Stomach (tissue), 9 donors: Measurements from ENCODE around the gene PRR18. TPM values are rescaled to one million over a fixed set of nuclear protein-coding genes. Genes with fewer than 3 reads are reported as not detected.

Experiments used
- DNase-seq, 2 donors: peaks; one replicate each; pipeline versions ENCODE4 v3.0.0 to v3.0.0-alpha.2; 2013 to 2019
- H3K27ac ChIP-seq, 5 donors: fragments of 200-600 bp in 4 of 5; sonication (generic) in 4 of 5; one replicate each; pipeline ENCODE4 v1.5.1; 2013 to 2019; ENCODE audit warnings: mild to moderate bottlenecking in 1 of 5, moderate library complexity in 1 of 5
- H3K27me3 ChIP-seq, 3 donors: fragments of 200-600 bp; sonication (generic); one replicate each; pipeline ENCODE4 v1.5.1; 2017 to 2019; ENCODE audit warnings: mixed run types in 1 of 3
- H3K36me3 ChIP-seq, 4 donors: fragments of 200-600 bp; sonication (generic); 1 replicate in 3 of 4; 2 replicates in 1 of 4; pipeline ENCODE4 v1.5.1; 2016 to 2019
- H3K4me1 ChIP-seq, 4 donors: fragments of 200-600 bp; sonication (generic); one replicate each; pipeline ENCODE4 v1.5.1; 2016 to 2019
- H3K4me3 ChIP-seq, 4 donors: fragments of 200-600 bp; sonication (generic) in 3 of 4; one replicate each; pipeline ENCODE4 v1.5.1; 2016 to 2019; ENCODE audit warnings: mild to moderate bottlenecking in 1 of 4
- H3K9me3 ChIP-seq, 4 donors: fragments of 200-600 bp; sonication (generic); one replicate each; pipeline ENCODE4 v1.5.1; 2016 to 2019
- EP300 ChIP-seq: sonication (generic); formaldehyde crosslinking; IDR thresholded peaks from one replicate; pipeline ENCODE4 v1.6.1; 2017; ENCODE audit warnings: antibody characterized with exemption
- POLR2A ChIP-seq, 4 donors: fragments of 450-650 bp; IDR thresholded peaks; one replicate each; pipeline ENCODE4 v1.6.1; 2016; ENCODE audit warnings: antibody characterized with exemption in 4 of 4, control low read depth in 2 of 4, mild to moderate bottlenecking in 1 of 4, moderate library complexity in 1 of 4
- POLR2AphosphoS5 ChIP-seq, 3 donors: sonication (generic); formaldehyde crosslinking; IDR thresholded peaks; one replicate each; pipeline ENCODE4 v1.6.1; 2016; ENCODE audit warnings: antibody characterized with exemption in 3 of 3
- WGBS, 5 donors: extraction: QIAGEN DNeasy Blood & Tissue Kit in 3 of 5; methylation state at CpG; one replicate each; pipeline versions ENCODE4 v1.1.5 to v1.1.7; 2013 to 2018; 5-methylcytosine and 5-hydroxymethylcytosine counted together
- intact Hi-C: fragments of 100-400 bp; cut with DNase I; formaldehyde crosslinking; loops from one replicate; pipeline ENCODE4 v1.15.1; 2023; ENCODE audit warnings: low total_unique reads
- polyA plus RNA-seq, 3 donors: library from polyadenylated mRNA; stranded (reverse); fragments of 200-250 nt; gene quantifications; one replicate each; pipeline ENCODE4 v1.2.3, GENCODE V29; 2013
- total RNA-seq, 5 donors: library from RNA; depleted of rRNA; stranded (reverse); fragments of >200 nt; gene quantifications; one replicate each; pipeline versions ENCODE4 v1.1.0 to v1.2.3, GENCODE V29; 2014 to 2016
- TF ChIP-seq, protein P1 (sequence below), 7 experiments: fragments of 450-650 bp in 4 of 7; fragments of 200-600 bp in 3 of 7; sonication (generic) in 3 of 7; IDR thresholded peaks; one replicate each; pipeline ENCODE4 v1.5.1; 2016 to 2019; ENCODE audit warnings: antibody characterized with exemption in 7 of 7, control low read depth in 2 of 7, mild to moderate bottlenecking in 1 of 7
- donor health status: healthy with polysubstance abuse.
- donor health status: Bipolar disorder and iron deficiency.
- donor health status: healthy.

PRR18 gene
- total and polyA plus RNA-seq, 8 donors, result 0.18 TPM; not detected in 7

DNA sequence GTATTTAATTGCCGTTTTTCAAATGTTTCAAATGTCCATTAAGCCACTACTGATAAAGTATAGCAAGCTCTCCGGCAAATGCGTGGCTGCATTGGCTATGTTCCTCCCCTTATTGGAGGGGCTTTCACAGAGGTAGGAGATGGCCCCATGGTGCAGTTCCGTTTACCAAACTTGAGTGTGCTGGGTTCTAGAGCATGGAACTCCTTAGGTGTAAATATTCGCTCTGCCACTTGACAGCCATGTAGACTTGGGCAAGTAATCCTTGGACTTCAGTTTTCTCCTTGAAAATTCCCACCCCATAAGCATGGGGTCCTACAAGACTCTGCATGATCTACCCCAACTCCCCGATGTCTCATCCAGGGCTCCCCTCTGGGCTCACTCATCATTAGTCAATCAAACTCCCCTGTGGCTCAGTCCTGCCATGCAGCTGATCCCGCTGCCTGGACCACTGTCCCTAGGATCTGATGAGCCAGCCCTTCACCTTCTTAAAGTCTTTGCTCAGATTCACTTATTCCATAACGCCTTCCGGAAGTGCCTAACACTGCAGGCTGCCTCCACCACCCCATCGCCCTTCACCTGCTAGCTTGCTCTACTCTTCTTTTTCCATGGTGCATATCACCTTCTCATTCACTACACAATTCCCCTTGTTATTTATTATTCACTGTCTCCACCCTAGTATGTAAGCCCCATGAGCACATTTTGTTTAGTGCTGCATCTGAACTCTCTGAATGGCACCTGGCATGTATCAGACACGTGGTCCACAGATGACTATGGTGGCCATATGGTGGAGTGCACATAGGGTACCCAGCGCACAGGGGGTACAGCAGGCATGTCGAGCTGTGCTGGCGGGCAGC, 18.8 kb downstream of the PRR18 start:
- Histone ChIP-seq H3K9me3 (no peaks in the 10 kb centered on the region), H3K36me3 (no peaks in the 10 kb centered on the region), H3K4me1 (no peaks in the 10 kb centered on the region), H3K27me3 (peaks cover 0 to 45% (median 3%) of the 10 kb centered on the region in 3 donors), H3K27ac (no peak overlapping the region), H3K4me3 (no peak overlapping the region)
- intact Hi-C loops, result no loop called here
- TF ChIP-seq POLR2AphosphoS5 (IDR thresholded peaks at IDR 0.05) (no peak), EP300 (no peak), POLR2A (IDR thresholded peaks at IDR 0.05) (no peak)
- TF ChIP-seq, protein P1, sequence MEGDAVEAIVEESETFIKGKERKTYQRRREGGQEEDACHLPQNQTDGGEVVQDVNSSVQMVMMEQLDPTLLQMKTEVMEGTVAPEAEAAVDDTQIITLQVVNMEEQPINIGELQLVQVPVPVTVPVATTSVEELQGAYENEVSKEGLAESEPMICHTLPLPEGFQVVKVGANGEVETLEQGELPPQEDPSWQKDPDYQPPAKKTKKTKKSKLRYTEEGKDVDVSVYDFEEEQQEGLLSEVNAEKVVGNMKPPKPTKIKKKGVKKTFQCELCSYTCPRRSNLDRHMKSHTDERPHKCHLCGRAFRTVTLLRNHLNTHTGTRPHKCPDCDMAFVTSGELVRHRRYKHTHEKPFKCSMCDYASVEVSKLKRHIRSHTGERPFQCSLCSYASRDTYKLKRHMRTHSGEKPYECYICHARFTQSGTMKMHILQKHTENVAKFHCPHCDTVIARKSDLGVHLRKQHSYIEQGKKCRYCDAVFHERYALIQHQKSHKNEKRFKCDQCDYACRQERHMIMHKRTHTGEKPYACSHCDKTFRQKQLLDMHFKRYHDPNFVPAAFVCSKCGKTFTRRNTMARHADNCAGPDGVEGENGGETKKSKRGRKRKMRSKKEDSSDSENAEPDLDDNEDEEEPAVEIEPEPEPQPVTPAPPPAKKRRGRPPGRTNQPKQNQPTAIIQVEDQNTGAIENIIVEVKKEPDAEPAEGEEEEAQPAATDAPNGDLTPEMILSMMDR (IDR thresholded peaks at IDR 0.05), result no peak
- no peak for DNase-seq
- 87 to 95% (median 93%) methylated on average over 14 of the region's 14 CpGs for WGBS, 5 donors

DNA sequence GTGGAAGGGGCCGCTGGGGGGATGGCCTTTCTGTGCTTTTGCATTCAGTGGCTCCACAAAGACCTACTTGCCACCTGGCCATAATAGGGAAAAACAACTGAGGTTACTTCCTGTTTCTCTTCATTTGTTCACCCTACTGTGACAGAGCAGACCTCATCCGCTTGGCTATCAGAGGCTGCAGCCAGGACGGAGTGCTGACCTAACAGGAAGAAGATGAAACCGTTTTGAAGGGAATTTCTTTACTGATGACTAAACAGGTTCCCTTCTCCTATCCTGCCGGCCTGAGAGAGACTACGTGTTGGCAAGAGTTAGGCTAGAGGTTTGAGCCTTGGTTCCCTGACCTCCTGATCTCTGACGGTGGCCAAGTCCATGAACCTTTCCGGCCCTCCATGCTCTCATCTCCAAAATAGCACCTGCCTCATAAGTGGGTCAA, 21.3 kb downstream of the PRR18 start:
- Histone ChIP-seq H3K4me3 (no peak overlapping the region), H3K36me3 (no peaks in the 10 kb centered on the region), H3K27ac (no peak overlapping the region), H3K27me3 (peaks cover 0 to 40% (median 4%) of the 10 kb centered on the region in 3 donors), H3K9me3 (no peaks in the 10 kb centered on the region), H3K4me1 (no peaks in the 10 kb centered on the region)
- TF ChIP-seq POLR2AphosphoS5 (IDR thresholded peaks at IDR 0.05), result no peak
- intact Hi-C loops, result no loop called here
- DNase-seq, result peak in 1 of 2 donors; percentile 50
- WGBS, 5 donors, result 56 to 60% (median 58%) methylated on average over 8 of the region's 8 CpGs

DNA sequence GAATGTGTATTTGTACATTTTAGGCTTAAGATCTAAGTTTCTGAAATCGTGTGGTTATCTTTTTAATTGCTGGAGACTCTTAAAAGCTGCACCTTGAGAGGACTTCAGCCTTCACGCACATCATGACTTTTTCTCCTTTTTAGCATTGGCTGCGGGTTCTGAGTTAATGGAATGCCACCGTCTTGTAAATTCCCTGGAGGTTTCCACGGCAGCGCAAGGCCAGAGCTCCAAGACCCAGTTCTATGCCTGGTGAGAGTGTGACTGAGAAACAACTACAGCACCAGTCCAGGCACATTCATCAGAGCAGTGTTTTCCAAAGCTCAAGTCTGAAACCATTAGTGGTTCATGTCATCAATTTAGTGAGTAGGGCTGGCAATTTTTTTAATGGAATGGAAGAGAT, 23.0 kb downstream of the PRR18 start:
- intact Hi-C loops, result no loop called here
- DNase-seq, result no peak
- no peaks in the 10 kb centered on the region for H3K4me1 ChIP-seq
- TF ChIP-seq EP300 (no peak), POLR2AphosphoS5 (IDR thresholded peaks at IDR 0.05) (no peak), POLR2A (IDR thresholded peaks at IDR 0.05) (no peak)
- TF ChIP-seq, protein P1 (IDR thresholded peaks at IDR 0.05), result no peak
- H3K9me3 ChIP-seq, result no peaks in the 10 kb centered on the region
- H3K27me3 ChIP-seq, result peaks cover 0 to 35% (median 4%) of the 10 kb centered on the region in 3 donors
- 68 to 73% (median 69%) methylated on average over 6 of the region's 6 CpGs for WGBS, 5 donors
- H3K27ac ChIP-seq, result no peak overlapping the region
- H3K4me3 ChIP-seq, result no peak overlapping the region
- no peaks in the 10 kb centered on the region for H3K36me3 ChIP-seq

DNA sequence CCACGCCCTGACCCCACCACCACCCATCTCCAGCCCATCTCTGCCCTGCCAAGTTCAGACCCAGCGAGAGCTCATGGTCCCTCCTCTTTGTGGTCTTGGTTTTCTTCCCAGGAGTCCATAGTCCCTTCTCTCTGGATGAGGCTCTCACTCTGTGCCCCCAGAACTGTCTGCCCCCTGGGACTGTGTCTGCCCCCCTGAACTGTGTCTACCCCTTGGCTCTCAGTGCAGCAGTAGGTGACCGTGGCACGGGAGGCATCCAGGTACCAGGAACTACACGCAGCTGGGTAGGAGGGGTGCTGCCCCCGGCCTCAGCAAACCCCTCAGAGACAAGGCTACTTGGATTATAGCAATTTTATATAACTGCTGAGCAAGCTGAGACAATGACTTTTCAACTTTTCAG, 23.6 kb downstream of the PRR18 start:
- Histone ChIP-seq H3K4me3 (no peak overlapping the region), H3K36me3 (no peaks in the 10 kb centered on the region), H3K27ac (no peak overlapping the region), H3K27me3 (peaks cover 0 to 32% (median 4%) of the 10 kb centered on the region in 3 donors), H3K4me1 (no peaks in the 10 kb centered on the region), H3K9me3 (no peaks in the 10 kb centered on the region)
- TF ChIP-seq POLR2A (IDR thresholded peaks at IDR 0.05) (no peak), POLR2AphosphoS5 (IDR thresholded peaks at IDR 0.05) (no peak), EP300 (no peak)
- TF ChIP-seq, protein P1 (IDR thresholded peaks at IDR 0.05), result no peak
- DNase-seq, result no peak
- WGBS, 5 donors, result 77 to 92% (median 84%) methylated on average over 6 of the region's 6 CpGs
- intact Hi-C loops, result no loop called here
